Measurements from ENCODE around the gene HSPA6. TPM values are rescaled to one million over a fixed set of nuclear protein-coding genes. Genes with fewer than 3 reads are reported as not detected.
"Not testable (repeated sequence)": the region's sequence is repeated elsewhere in the genome, so short reads cannot be mapped to it uniquely, and the experiment has no call there.

Gene HSPA6
- 1 to 10 TPM in 1 of 4 donors, under 1 TPM in 2, not detected in 1; 0.55 to 1.2 (median 0.77) TPM for total RNA-seq

DNA sequence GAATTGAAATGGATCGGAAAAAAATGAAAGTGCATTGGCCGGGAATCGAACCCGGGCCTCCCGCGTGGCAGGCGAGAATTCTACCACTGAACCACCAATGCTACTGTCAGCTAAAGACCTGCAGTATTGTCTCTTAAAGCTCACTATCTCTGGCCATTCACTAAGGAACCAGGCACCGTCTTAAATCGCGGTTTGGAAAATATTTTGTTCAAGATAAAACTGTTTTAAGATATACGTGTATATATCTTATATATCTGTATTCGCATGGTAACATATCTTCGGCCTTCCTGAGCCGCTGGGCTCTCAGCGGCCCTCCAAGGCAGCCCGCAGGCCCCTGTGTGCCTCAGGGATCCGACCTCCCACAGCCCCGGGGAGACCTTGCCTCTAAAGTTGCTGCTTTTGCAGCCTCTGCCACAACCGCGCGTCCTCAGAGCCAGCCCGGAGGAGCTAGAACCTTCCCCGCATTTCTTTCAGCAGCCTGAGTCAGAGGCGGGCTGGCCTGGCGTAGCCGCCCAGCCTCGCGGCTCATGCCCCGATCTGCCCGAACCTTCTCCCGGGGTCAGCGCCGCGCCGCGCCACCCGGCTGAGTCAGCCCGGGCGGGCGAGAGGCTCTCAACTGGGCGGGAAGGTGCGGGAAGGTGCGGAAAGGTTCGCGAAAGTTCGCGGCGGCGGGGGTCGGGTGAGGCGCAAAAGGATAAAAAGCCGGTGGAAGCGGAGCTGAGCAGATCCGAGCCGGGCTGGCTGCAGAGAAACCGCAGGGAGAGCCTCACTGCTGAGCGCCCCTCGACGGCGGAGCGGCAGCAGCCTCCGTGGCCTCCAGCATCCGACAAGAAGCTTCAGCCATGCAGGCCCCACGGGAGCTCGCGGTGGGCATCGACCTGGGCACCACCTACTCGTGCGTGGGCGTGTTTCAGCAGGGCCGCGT is at the start of gene HSPA6:
Gene HSPA6 (plus strand): TSS at position 724 of the 925 bp plus-strand sequence. CDS start 119 bp downstream, at position 843.
- DNase-seq, result peak; percentile 69 to 72
- not testable (repeated sequence) for H3K27me3 ChIP-seq

GRCh38 chr1:161477711-161478110 is 46.6 kb upstream of the HSPA6 start:
- H3K4me1 ChIP-seq; intact Hi-C loops (cut with DNase I; ENCODE audit: low total_unique reads); H3K36me3 ChIP-seq; DNase-seq; H3K9me3 ChIP-seq; H3K4me3 ChIP-seq; H3K27me3 ChIP-seq; H3K27ac ChIP-seq: not testable (repeated sequence)

More for the DNA sequence above, at the start of gene HSPA6:
- H3K36me3 ChIP-seq; H3K4me1 ChIP-seq; H3K9me3 ChIP-seq; intact Hi-C loops (cut with DNase I; ENCODE audit: low total_unique reads): not testable (repeated sequence)
- H3K4me3 ChIP-seq, result peak within 1 kb of the TSS; percentile 64 to 65
- H3K27ac ChIP-seq, result peak within 1 kb of the TSS; percentile 80 to 91

- intact Hi-C loops (cut with DNase I; ENCODE audit: low total_unique reads), result no loop called here
- Histone ChIP-seq H3K9me3 (no peaks in the 10 kb centered on the region), H3K4me3 (no peak overlapping the region), H3K4me1 (no peaks in the 10 kb centered on the region), H3K27me3 (peaks cover 0 to 5% of the 10 kb centered on the region in 2 donors), H3K27ac (no peak overlapping the region), H3K36me3 (no peaks in the 10 kb centered on the region)
- TF ChIP-seq, protein P1, sequence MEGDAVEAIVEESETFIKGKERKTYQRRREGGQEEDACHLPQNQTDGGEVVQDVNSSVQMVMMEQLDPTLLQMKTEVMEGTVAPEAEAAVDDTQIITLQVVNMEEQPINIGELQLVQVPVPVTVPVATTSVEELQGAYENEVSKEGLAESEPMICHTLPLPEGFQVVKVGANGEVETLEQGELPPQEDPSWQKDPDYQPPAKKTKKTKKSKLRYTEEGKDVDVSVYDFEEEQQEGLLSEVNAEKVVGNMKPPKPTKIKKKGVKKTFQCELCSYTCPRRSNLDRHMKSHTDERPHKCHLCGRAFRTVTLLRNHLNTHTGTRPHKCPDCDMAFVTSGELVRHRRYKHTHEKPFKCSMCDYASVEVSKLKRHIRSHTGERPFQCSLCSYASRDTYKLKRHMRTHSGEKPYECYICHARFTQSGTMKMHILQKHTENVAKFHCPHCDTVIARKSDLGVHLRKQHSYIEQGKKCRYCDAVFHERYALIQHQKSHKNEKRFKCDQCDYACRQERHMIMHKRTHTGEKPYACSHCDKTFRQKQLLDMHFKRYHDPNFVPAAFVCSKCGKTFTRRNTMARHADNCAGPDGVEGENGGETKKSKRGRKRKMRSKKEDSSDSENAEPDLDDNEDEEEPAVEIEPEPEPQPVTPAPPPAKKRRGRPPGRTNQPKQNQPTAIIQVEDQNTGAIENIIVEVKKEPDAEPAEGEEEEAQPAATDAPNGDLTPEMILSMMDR (IDR thresholded peaks at IDR 0.05), result no peak
- no peak for TF ChIP-seq POLR2A (IDR thresholded peaks at IDR 0.05)
- DNase-seq, result no peak
Measured at GRCh38 chr1:161478985-161479384, 45.4 kb upstream of the HSPA6 start.

DNA sequence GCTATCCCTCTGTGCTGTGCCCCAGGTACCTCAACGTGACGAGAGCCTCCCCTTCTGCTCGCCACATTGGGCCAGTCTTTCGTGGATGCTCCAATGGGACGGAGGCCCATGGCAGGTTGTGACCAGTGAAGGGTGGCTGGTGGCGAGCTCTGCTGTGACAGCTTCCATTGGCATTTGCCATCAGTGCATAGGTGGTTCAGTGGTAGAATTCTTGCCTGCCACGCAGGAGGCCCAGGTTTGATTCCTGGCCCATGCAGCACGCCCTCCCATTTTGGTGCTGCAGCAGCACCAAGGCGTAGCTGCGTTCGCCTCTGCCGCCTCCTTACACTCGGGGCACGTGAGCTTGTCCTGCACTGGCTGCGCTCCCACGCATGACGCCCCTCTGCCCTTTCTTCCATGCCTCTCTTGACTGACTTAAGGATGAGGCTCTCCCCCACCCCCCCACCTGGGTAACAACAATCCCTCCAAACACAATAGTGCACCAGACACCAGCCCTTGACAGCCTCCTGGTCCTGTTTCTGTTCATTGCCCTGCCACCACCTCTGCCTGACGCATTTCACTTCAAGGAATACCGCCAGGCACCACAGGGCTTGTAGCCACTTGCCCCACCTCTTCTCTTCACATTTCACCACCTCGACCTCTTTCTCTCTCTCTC is 43.8 kb upstream of the HSPA6 start:
- Histone ChIP-seq H3K27me3 (no peaks in the 10 kb centered on the region), H3K27ac (no peak overlapping the region), H3K36me3 (no peaks in the 10 kb centered on the region), H3K9me3 (no peaks in the 10 kb centered on the region), H3K4me3 (no peak overlapping the region), H3K4me1 (no peaks in the 10 kb centered on the region)
- intact Hi-C loops (cut with DNase I; ENCODE audit: low total_unique reads), result loop anchor here (10.0 kb wide), 1 partner anchor 264 kb away; the partner anchor contains the start of gene DUSP12
- TF ChIP-seq, protein P1 (IDR thresholded peaks at IDR 0.05), result no peak
- TF ChIP-seq POLR2A (IDR thresholded peaks at IDR 0.05), result no peak
- no peak for DNase-seq

DNA sequence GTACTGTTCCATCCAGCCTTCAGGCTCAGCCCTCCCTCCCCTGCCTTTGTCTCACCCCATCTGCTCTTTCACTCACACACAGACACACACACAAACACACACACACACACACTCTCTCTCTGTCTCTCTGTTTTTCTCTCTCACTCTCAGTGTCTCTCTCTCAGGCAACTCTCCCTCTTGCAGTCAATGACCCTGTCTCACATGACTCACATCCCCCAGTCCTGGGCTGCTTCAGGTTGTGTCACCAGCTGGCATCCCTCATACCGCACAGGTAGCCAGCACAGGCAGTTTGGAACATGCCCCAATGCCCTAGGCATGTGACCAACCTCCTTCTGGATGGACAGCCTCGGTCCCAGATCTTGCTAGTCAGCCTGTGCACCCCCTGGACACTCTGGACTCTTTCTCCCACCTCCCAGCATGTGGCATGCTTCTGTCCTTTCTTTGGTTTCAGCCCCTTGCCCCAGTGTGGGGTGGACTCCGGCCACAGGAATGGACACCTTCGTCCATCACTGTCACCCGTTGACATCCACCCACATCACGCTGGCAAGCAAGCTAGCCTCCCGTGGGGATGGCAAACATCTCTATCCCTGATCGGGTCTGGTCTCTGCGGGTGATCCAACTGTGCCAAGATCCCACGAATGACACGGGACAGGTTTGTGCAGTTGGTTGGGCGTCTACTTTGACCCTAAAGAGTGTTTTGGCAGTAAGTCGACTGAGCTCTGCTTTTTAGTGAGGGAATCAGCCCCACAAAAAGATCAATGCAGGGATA is 42.5 kb upstream of the HSPA6 start:
- no peak for DNase-seq
- Histone ChIP-seq H3K9me3 (no peaks in the 10 kb centered on the region), H3K36me3 (no peaks in the 10 kb centered on the region), H3K4me1 (no peaks in the 10 kb centered on the region), H3K4me3 (no peak overlapping the region), H3K27ac (no peak overlapping the region), H3K27me3 (no peaks in the 10 kb centered on the region)
- intact Hi-C loops (cut with DNase I; ENCODE audit: low total_unique reads), result loop anchor here (10.0 kb wide), 1 partner anchor 263 kb away; the partner anchor contains the start of gene DUSP12
- TF ChIP-seq POLR2A (IDR thresholded peaks at IDR 0.05), result no peak
- TF ChIP-seq, protein P1 (IDR thresholded peaks at IDR 0.05), result no peak
